Measurements from ENCODE around the gene MTF2.

DNA sequence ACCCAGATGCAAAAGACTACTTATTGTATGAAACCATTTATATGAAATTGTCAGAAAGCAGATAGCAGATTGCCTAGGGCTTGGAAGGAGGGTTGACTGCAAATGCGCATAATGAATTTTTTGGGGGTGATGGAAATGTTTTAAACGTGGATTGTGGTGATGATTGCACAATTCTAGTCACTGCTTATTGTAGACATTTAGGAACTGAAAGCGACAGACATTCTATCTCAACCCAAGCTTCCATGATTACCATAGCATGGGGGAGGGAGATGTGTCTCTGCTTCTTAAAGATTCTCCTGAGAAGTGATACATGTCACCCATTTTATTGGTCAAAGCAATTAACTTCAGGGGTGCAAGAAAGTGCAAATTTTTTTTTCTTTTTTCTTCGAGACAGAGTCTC lies 2.8 kb upstream of the MTF2 start:
- TF ChIP-seq, protein P1, sequence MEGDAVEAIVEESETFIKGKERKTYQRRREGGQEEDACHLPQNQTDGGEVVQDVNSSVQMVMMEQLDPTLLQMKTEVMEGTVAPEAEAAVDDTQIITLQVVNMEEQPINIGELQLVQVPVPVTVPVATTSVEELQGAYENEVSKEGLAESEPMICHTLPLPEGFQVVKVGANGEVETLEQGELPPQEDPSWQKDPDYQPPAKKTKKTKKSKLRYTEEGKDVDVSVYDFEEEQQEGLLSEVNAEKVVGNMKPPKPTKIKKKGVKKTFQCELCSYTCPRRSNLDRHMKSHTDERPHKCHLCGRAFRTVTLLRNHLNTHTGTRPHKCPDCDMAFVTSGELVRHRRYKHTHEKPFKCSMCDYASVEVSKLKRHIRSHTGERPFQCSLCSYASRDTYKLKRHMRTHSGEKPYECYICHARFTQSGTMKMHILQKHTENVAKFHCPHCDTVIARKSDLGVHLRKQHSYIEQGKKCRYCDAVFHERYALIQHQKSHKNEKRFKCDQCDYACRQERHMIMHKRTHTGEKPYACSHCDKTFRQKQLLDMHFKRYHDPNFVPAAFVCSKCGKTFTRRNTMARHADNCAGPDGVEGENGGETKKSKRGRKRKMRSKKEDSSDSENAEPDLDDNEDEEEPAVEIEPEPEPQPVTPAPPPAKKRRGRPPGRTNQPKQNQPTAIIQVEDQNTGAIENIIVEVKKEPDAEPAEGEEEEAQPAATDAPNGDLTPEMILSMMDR (IDR thresholded peaks at IDR 0.05), result no peak
- no peak for TF ChIP-seq POLR2A (IDR thresholded peaks at IDR 0.05)
